Smooth muscle cell (in vitro differentiated cells): ENCODE data around the gene HSPA4L. TPM values are rescaled to one million over a fixed set of nuclear protein-coding genes. Genes with fewer than 3 reads are reported as not detected.

ENCODE experiments used
- DNase-seq: peaks from one replicate; lab custom pipeline; 2025; ENCODE audit not compliant: unreplicated experiment; lab: John Stamatoyannopoulos, UW
- H2AFZ ChIP-seq: fragments of 200-600 bp; sonication (generic); 2 replicates; pipeline ENCODE4 v1.6.0; 2016; ENCODE audit warnings: antibody characterized with exemption, low read depth, mild to moderate bottlenecking
- H3F3A ChIP-seq: fragments of 200-600 bp; sonication (generic); 2 replicates; pipeline ENCODE4 v1.6.0; 2017; ENCODE audit warnings: antibody characterized with exemption, low read depth
- H3K27ac ChIP-seq: fragments of 200-600 bp; sonication (generic); 2 replicates; pipeline ENCODE4 v1.5.1; 2016; ENCODE audit warnings: low read depth, mild to moderate bottlenecking
- H3K27me3 ChIP-seq: fragments of 200-600 bp; sonication (generic); 2 replicates; pipeline ENCODE4 v1.6.1; 2016; ENCODE audit warnings: low read depth, mild to moderate bottlenecking
- H3K36me3 ChIP-seq: fragments of 200-600 bp; sonication (generic); 2 replicates; pipeline ENCODE4 v1.5.1; 2016; ENCODE audit warnings: low read depth
- H3K4me1 ChIP-seq: fragments of 200-600 bp; sonication (generic); 2 replicates; pipeline ENCODE4 v1.5.1; 2016; ENCODE audit warnings: low read depth
- H3K4me2 ChIP-seq: fragments of 200-600 bp; sonication (generic); 2 replicates; pipeline ENCODE4 v1.6.0; 2016; ENCODE audit warnings: mild to moderate bottlenecking
- H3K4me3 ChIP-seq: fragments of 200-600 bp; sonication (generic); 2 replicates; pipeline ENCODE4 v1.5.1; 2016; ENCODE audit warnings: mild to moderate bottlenecking
- H3K79me2 ChIP-seq: fragments of 200-600 bp; sonication (generic); 2 replicates; pipeline ENCODE4 v1.6.0; 2016; ENCODE audit warnings: low read depth, mild to moderate bottlenecking
- H3K9ac ChIP-seq: fragments of 200-600 bp; sonication (generic); 2 replicates; pipeline ENCODE4 v1.6.0; 2016; ENCODE audit warnings: low read depth
- H3K9me3 ChIP-seq: fragments of 200-600 bp; sonication (generic); replicated peaks from 2 replicates; pipeline ENCODE4 v1.5.1; 2016; ENCODE audit warnings: low read depth
- H4K20me1 ChIP-seq: fragments of 200-600 bp; sonication (generic); 2 replicates; pipeline ENCODE4 v1.6.0; 2016; ENCODE audit warnings: low read depth
- WGBS: methylation state at CpG from one replicate; pipeline ENCODE4 v1.1.7; 2016; ENCODE audit warnings: low lambda C conversion rate; 5-methylcytosine and 5-hydroxymethylcytosine counted together
- polyA plus RNA-seq: library from polyadenylated mRNA; unstranded; fragments of >200 nt; fragmentation: Nextera tagmentation; extraction: Ambion mirVana; gene quantifications from 2 replicates; pipeline ENCODE4 v1.2.1, GENCODE V29; 2016
- total RNA-seq: library from RNA; depleted of rRNA; stranded (reverse); fragments of >200 nt; gene quantifications from 2 replicates; pipeline ENCODE4 v1.2.3, GENCODE V29; 2014
- TF ChIP-seq, protein P1 (sequence below): fragments of 200-600 bp; sonication (generic); IDR thresholded peaks from 2 replicates; pipeline ENCODE4 v1.5.1; 2017; ENCODE audit warnings: borderline replicate concordance, mild to moderate bottlenecking, antibody characterized with exemption; ENCODE audit not compliant: insufficient read depth, poor library complexity, severe bottlenecking

HSPA4L gene
- total and polyA plus RNA-seq, 2 experiments from 2014 or later = 0.95 to 5.0 TPM

DNA sequence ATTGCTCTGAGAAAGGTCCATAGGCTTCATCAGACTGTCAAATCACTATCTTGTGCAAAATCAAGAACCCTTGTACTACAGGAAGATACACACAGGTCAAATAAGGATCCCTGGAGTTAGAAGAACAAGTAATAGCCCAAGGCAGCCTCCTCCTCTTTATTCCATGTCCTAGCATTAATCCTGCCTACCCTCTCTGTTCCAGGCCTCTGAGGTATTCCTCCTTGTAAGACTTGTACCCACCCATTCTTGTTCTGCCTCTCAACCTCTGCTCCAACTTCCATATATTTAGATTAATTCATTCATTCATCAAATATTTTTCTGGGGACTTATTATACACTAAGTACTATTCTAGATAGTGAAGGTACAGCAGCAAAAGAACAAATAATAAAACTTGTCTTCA lies 88.2 kb downstream of the HSPA4L start:
- TF ChIP-seq, protein P1, sequence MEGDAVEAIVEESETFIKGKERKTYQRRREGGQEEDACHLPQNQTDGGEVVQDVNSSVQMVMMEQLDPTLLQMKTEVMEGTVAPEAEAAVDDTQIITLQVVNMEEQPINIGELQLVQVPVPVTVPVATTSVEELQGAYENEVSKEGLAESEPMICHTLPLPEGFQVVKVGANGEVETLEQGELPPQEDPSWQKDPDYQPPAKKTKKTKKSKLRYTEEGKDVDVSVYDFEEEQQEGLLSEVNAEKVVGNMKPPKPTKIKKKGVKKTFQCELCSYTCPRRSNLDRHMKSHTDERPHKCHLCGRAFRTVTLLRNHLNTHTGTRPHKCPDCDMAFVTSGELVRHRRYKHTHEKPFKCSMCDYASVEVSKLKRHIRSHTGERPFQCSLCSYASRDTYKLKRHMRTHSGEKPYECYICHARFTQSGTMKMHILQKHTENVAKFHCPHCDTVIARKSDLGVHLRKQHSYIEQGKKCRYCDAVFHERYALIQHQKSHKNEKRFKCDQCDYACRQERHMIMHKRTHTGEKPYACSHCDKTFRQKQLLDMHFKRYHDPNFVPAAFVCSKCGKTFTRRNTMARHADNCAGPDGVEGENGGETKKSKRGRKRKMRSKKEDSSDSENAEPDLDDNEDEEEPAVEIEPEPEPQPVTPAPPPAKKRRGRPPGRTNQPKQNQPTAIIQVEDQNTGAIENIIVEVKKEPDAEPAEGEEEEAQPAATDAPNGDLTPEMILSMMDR = no peak
- no peak for DNase-seq
- Histone ChIP-seq H3K79me2 (no peaks in the 10 kb centered on the region), H3K4me1 (peaks cover 5% of the 10 kb centered on the region), H3K9ac (no peak overlapping the region), H3K36me3 (no peaks in the 10 kb centered on the region), H3K9me3 (no peaks in the 10 kb centered on the region), H2AFZ (peak overlapping the region; percentile 41), H3K4me2 (peak overlapping the region; percentile 36), H3K4me3 (no peak overlapping the region), H3K27ac (peak overlapping the region; percentile 57), H4K20me1 (no peaks in the 10 kb centered on the region), H3K27me3 (no peaks in the 10 kb centered on the region), H3F3A (peaks cover 5% of the 10 kb centered on the region)

DNA sequence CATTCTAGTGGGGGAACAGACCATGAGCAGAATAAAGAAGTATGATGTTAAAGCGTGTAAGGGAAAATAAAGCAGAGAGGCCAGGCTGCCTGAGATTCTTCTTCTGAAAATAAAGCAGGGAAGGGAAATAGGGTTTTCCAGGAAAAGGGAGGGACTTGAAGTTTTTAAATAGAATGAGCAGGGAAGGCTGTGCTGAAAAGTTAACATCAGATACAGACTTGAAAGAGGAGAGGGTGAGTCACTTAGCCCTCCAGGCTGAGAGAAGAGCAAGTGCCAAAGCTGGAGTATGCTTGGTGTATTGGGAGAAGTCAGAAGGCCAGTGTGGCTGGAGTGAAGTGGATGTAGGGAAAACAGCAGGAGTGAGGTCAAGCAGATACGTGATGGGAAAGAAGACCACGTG lies 88.6 kb downstream of the HSPA4L start:
- H3K4me3 ChIP-seq = no peak overlapping the region
- H2AFZ ChIP-seq = peak overlapping the region; percentile 41
- no peaks in the 10 kb centered on the region for H3K9me3 ChIP-seq
- DNase-seq = no peak
- H4K20me1 ChIP-seq = no peaks in the 10 kb centered on the region
- no peaks in the 10 kb centered on the region for H3K79me2 ChIP-seq
- H3F3A ChIP-seq = peaks cover 5% of the 10 kb centered on the region
- peaks cover 5% of the 10 kb centered on the region for H3K4me1 ChIP-seq
- no peaks in the 10 kb centered on the region for H3K36me3 ChIP-seq
- TF ChIP-seq, protein P1 = no peak
- no peaks in the 10 kb centered on the region for H3K27me3 ChIP-seq
- H3K27ac ChIP-seq = peak overlapping the region; percentile 57
- H3K9ac ChIP-seq = no peak overlapping the region
- 52% methylated on average over 3 of the region's 3 CpGs for WGBS
- peak overlapping the region; percentile 36 for H3K4me2 ChIP-seq

DNA sequence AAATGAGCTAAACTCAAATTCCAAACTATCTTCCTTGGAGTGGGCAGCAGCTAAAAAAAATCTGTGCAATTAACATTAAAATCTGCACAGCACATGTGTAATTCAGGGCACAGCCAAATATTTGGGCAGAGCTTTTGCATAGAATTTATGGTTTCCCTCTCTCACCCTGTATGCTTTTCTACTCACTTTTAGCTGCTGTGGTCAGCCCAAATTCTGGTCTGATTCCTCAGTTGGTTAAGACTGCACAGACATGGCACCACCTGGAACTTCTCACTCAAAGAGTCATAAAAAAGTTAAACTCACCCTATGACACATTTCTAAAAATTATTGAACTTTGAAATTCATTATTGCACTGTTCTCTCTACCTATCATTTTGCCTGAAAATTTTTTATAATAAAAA lies 93.7 kb downstream of the HSPA4L start:
- no peaks in the 10 kb centered on the region for H4K20me1 ChIP-seq
- no peaks in the 10 kb centered on the region for H3K9me3 ChIP-seq
- H3K27ac ChIP-seq = no peak overlapping the region
- peaks cover 5% of the 10 kb centered on the region for H3F3A ChIP-seq
- H2AFZ ChIP-seq = no peak overlapping the region
- no peak overlapping the region for H3K4me2 ChIP-seq
- no peak for DNase-seq
- peaks cover 8% of the 10 kb centered on the region for H3K4me1 ChIP-seq
- no peak overlapping the region for H3K4me3 ChIP-seq
- H3K79me2 ChIP-seq = peaks cover 5% of the 10 kb centered on the region
- H3K36me3 ChIP-seq = no peaks in the 10 kb centered on the region
- H3K9ac ChIP-seq = no peak overlapping the region
- TF ChIP-seq, protein P1 = no peak
- no peaks in the 10 kb centered on the region for H3K27me3 ChIP-seq

DNA sequence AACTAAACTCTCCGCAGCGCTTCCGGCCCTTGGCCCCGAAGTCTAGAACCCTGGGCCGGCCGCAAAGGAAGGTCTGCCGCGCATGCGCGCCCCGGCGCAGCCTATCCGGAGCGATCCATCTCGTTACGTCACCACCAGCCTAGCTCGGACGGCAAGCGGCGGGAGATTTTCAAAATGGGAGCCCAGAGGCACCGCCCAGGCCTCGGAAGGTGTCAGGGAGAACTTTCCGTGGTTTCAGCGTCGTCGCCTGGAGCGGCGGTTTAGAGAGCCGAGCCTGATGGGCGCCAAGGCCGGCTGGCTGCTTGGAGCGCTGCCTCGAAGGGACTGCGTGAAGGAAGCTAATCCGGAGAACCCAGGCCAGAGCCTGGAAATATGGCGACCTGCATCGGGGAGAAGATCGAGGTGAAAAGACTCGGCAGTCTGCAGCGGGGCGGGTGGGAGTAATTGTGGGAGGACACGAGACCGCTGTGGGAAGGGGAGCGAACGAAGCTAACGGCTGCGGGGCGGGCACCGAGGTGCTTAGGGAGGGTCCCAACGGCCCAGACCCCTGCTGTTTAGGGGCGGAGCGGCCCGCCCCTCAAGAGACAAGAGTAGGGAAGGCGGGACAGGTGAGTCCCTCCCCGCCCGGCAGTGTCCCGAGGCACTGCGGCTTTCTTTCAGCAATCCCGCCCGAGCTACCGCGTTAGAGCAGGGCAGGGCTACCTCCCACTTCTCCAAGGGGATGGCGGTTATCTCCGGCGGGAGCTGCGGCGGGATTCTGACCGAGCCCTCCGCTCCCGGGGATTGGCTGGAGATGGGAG lies 98.8 kb downstream of the HSPA4L start, which contains the start of gene PLK4:
Gene PLK4 (plus strand): TSS at position 131 of the 800 bp plus-strand sequence. CDS start 242 bp downstream, at position 373.
- H3K9ac ChIP-seq = peak within 1 kb of the TSS; percentile 64
- H3K79me2 ChIP-seq = peaks cover 14% of the 10 kb centered on the region
- under 1% methylated on average over 67 of the region's 70 CpGs for WGBS

More for the DNA sequence above, 98.8 kb downstream of the HSPA4L start, which contains the start of gene PLK4:
- H2AFZ ChIP-seq = peak within 1 kb of the TSS; percentile 95
- no peaks in the 10 kb centered on the region for H3K27me3 ChIP-seq
- DNase-seq = peak; percentile 75
- H3F3A ChIP-seq = no peaks in the 10 kb centered on the region
- peak within 1 kb of the TSS; percentile 90 for H3K4me2 ChIP-seq
- H3K9me3 ChIP-seq = no peaks in the 10 kb centered on the region
- no peaks in the 10 kb centered on the region for H4K20me1 ChIP-seq
- H3K27ac ChIP-seq = peak within 1 kb of the TSS; percentile 53
- no peaks in the 10 kb centered on the region for H3K36me3 ChIP-seq
- H3K4me3 ChIP-seq = peak within 1 kb of the TSS; percentile 86
- peaks cover 17% of the 10 kb centered on the region for H3K4me1 ChIP-seq
- TF ChIP-seq, protein P1 = no peak
